T-helper 17 cell (primary cell): ENCODE measurements around the gene LRRC3B. TPM values are rescaled to one million over a fixed set of nuclear protein-coding genes. Genes with fewer than 3 reads are reported as not detected.

Source experiments
- ATAC-seq: fragments of 150-1000 bp; cut with Tn5 transposase; 2 replicates; pipeline ENCODE4 v1.10.0; 2021; ENCODE audit warnings: mild to moderate bottlenecking, moderate library complexity
- DNase-seq, 3 donors: peaks; one replicate each; pipeline versions ENCODE4 v3.0.0 to v3.0.0-alpha.2; 2020 to 2021
- H3K9me3 ChIP-seq: one replicate; pipeline ENCODE4 v1.7.0; 2013; ENCODE audit warnings: low read length, mild to moderate bottlenecking; ENCODE audit not compliant: control insufficient read depth, poor library complexity, severe bottlenecking
- H3K27ac Mint-ChIP-seq: one replicate; pipeline ENCODE4 v1.8.0; 2022; ENCODE audit warnings: mild to moderate bottlenecking, moderate library complexity, mixed read lengths
- H3K27me3 Mint-ChIP-seq: one replicate; pipeline ENCODE4 v1.8.0; 2022; ENCODE audit warnings: mixed read lengths
- H3K36me3 Mint-ChIP-seq: one replicate; pipeline ENCODE4 v1.8.0; 2022; ENCODE audit warnings: low read depth, mixed read lengths
- H3K4me1 Mint-ChIP-seq: one replicate; pipeline ENCODE4 v1.8.0; 2022; ENCODE audit warnings: mild to moderate bottlenecking, mixed read lengths
- H3K4me3 Mint-ChIP-seq: one replicate; pipeline ENCODE4 v1.8.0; 2022; ENCODE audit warnings: mild to moderate bottlenecking, moderate library complexity, mixed read lengths
- total RNA-seq, 4 donors: library from RNA in 2 of 4; stranded (reverse) in 2 of 4; gene quantifications; one replicate each; pipeline ENCODE4 v1.2.3 and lab custom pipeline; 2022 to 2026

Gene LRRC3B
- total RNA-seq, 2 donors from 2014 or later: not detected

GRCh38 chr3:26639339-26639738 lies 16.8 kb downstream of the LRRC3B start:
- DNase-seq (no peak), ATAC-seq (no peak)
- Mint-ChIP-seq H3K4me1 (no peaks in the 10 kb centered on the region), H3K4me3 (no peak overlapping the region), H3K27ac (no peak overlapping the region), H3K36me3 (no peaks in the 10 kb centered on the region), H3K27me3 (no peaks in the 10 kb centered on the region)
- H3K9me3 ChIP-seq: peaks cover 2% of the 10 kb centered on the region

GRCh38 chr3:26647078-26647477 lies 24.5 kb downstream of the LRRC3B start:
- DNase-seq: no peak
- H3K27ac Mint-ChIP-seq: no peak overlapping the region
- no peaks in the 10 kb centered on the region for H3K4me1 Mint-ChIP-seq
- H3K4me3 Mint-ChIP-seq: no peak overlapping the region
- ATAC-seq: no peak
- no peaks in the 10 kb centered on the region for H3K36me3 Mint-ChIP-seq
- H3K9me3 ChIP-seq: no peaks in the 10 kb centered on the region
- H3K27me3 Mint-ChIP-seq: peaks cover 4% of the 10 kb centered on the region

- ATAC-seq (no peak), DNase-seq (no peak)
- no peaks in the 10 kb centered on the region for H3K4me1 Mint-ChIP-seq
- H3K9me3 ChIP-seq: no peaks in the 10 kb centered on the region
- no peak overlapping the region for H3K27ac Mint-ChIP-seq
- H3K4me3 Mint-ChIP-seq: no peak overlapping the region
- H3K27me3 Mint-ChIP-seq: peaks cover 4% of the 10 kb centered on the region
- no peaks in the 10 kb centered on the region for H3K36me3 Mint-ChIP-seq
Observed at GRCh38 chr3:26648461-26648860, 25.9 kb downstream of the LRRC3B start.

GRCh38 chr3:26652164-26652563 lies 29.6 kb downstream of the LRRC3B start:
- H3K36me3 Mint-ChIP-seq: no peaks in the 10 kb centered on the region
- no peak overlapping the region for H3K4me3 Mint-ChIP-seq
- no peaks in the 10 kb centered on the region for H3K4me1 Mint-ChIP-seq
- no peak overlapping the region for H3K27ac Mint-ChIP-seq
- ATAC-seq: no peak
- H3K27me3 Mint-ChIP-seq: peaks cover 4% of the 10 kb centered on the region
- no peak for DNase-seq
- H3K9me3 ChIP-seq: no peaks in the 10 kb centered on the region

- H3K4me3 Mint-ChIP-seq: no peak overlapping the region
- H3K27me3 Mint-ChIP-seq: peaks cover 4% of the 10 kb centered on the region
- H3K27ac Mint-ChIP-seq: no peak overlapping the region
- H3K4me1 Mint-ChIP-seq: no peaks in the 10 kb centered on the region
- ATAC-seq (no peak), DNase-seq (no peak)
- H3K36me3 Mint-ChIP-seq: no peaks in the 10 kb centered on the region
- H3K9me3 ChIP-seq: no peaks in the 10 kb centered on the region
Observed at GRCh38 chr3:26653811-26654425, 31.3 kb downstream of the LRRC3B start.

- no peak for DNase-seq
- Mint-ChIP-seq H3K27ac (no peak overlapping the region), H3K4me1 (no peaks in the 10 kb centered on the region), H3K4me3 (no peak overlapping the region), H3K27me3 (peaks cover under 1% of the 10 kb centered on the region), H3K36me3 (no peaks in the 10 kb centered on the region)
- no peak for ATAC-seq
- no peaks in the 10 kb centered on the region for H3K9me3 ChIP-seq
Observed at GRCh38 chr3:26655231-26655630, 32.7 kb downstream of the LRRC3B start.

GRCh38 chr3:26657348-26657976 lies 34.9 kb downstream of the LRRC3B start:
- Mint-ChIP-seq H3K27ac (no peak overlapping the region), H3K4me1 (no peaks in the 10 kb centered on the region), H3K36me3 (no peaks in the 10 kb centered on the region), H3K27me3 (no peaks in the 10 kb centered on the region), H3K4me3 (no peak overlapping the region)
- ATAC-seq (no peak), DNase-seq (no peak)
- H3K9me3 ChIP-seq: no peaks in the 10 kb centered on the region

- Mint-ChIP-seq H3K36me3 (no peaks in the 10 kb centered on the region), H3K4me3 (no peak overlapping the region), H3K4me1 (no peaks in the 10 kb centered on the region), H3K27ac (no peak overlapping the region), H3K27me3 (no peaks in the 10 kb centered on the region)
- H3K9me3 ChIP-seq: no peaks in the 10 kb centered on the region
- DNase-seq (no peak), ATAC-seq (no peak)
Observed at GRCh38 chr3:26668171-26668570, 45.6 kb downstream of the LRRC3B start.

- no peaks in the 10 kb centered on the region for H3K9me3 ChIP-seq
- Mint-ChIP-seq H3K4me3 (no peak overlapping the region), H3K27me3 (no peaks in the 10 kb centered on the region), H3K27ac (no peak overlapping the region), H3K4me1 (no peaks in the 10 kb centered on the region), H3K36me3 (no peaks in the 10 kb centered on the region)
- ATAC-seq (no peak), DNase-seq (no peak)
Observed at GRCh38 chr3:26668696-26669095, 46.1 kb downstream of the LRRC3B start.

- no peak overlapping the region for H3K4me3 Mint-ChIP-seq
Observed at GRCh38 chr3:26675336-26675735, 52.8 kb downstream of the LRRC3B start.

GRCh38 chr3:26681632-26682031 lies 59.1 kb downstream of the LRRC3B start:
- H3K27ac Mint-ChIP-seq: no peak overlapping the region

More at GRCh38 chr3:26675336-26675735, 52.8 kb downstream of the LRRC3B start:
- no peak for ATAC-seq
- no peak for DNase-seq
- Mint-ChIP-seq H3K4me1 (no peaks in the 10 kb centered on the region), H3K27me3 (no peaks in the 10 kb centered on the region), H3K36me3 (no peaks in the 10 kb centered on the region), H3K27ac (no peak overlapping the region)
- no peaks in the 10 kb centered on the region for H3K9me3 ChIP-seq

GRCh38 chr3:26682406-26682805 lies 59.8 kb downstream of the LRRC3B start:
- H3K27me3 Mint-ChIP-seq: no peaks in the 10 kb centered on the region
- H3K4me1 Mint-ChIP-seq: no peaks in the 10 kb centered on the region
- no peak for ATAC-seq
- no peaks in the 10 kb centered on the region for H3K9me3 ChIP-seq
- H3K27ac Mint-ChIP-seq: no peak overlapping the region
- no peak overlapping the region for H3K4me3 Mint-ChIP-seq
- no peaks in the 10 kb centered on the region for H3K36me3 Mint-ChIP-seq
- no peak for DNase-seq

More at GRCh38 chr3:26681632-26682031, 59.1 kb downstream of the LRRC3B start:
- no peak for ATAC-seq
- Mint-ChIP-seq H3K4me1 (no peaks in the 10 kb centered on the region), H3K36me3 (no peaks in the 10 kb centered on the region), H3K4me3 (no peak overlapping the region), H3K27me3 (no peaks in the 10 kb centered on the region)
- no peaks in the 10 kb centered on the region for H3K9me3 ChIP-seq
- no peak for DNase-seq

GRCh38 chr3:26683902-26684301 lies 61.3 kb downstream of the LRRC3B start:
- no peak overlapping the region for H3K4me3 Mint-ChIP-seq
- no peaks in the 10 kb centered on the region for H3K9me3 ChIP-seq
- DNase-seq: no peak
- no peak overlapping the region for H3K27ac Mint-ChIP-seq
- no peak for ATAC-seq
- no peaks in the 10 kb centered on the region for H3K36me3 Mint-ChIP-seq
- H3K27me3 Mint-ChIP-seq: no peaks in the 10 kb centered on the region
- no peaks in the 10 kb centered on the region for H3K4me1 Mint-ChIP-seq

- Mint-ChIP-seq H3K36me3 (no peaks in the 10 kb centered on the region), H3K27me3 (no peaks in the 10 kb centered on the region), H3K4me3 (no peak overlapping the region), H3K4me1 (no peaks in the 10 kb centered on the region), H3K27ac (no peak overlapping the region)
- H3K9me3 ChIP-seq: no peaks in the 10 kb centered on the region
- DNase-seq (no peak), ATAC-seq (no peak)
Observed at GRCh38 chr3:26687466-26687865, 64.9 kb downstream of the LRRC3B start.
